ENCODE measurements around the gene FABP2. TPM values are rescaled to one million over a fixed set of nuclear protein-coding genes. Genes with fewer than 3 reads are reported as not detected.
A peak's percentile ranks its signal among the peaks of the same experiment; 100 is the strongest.
"Not testable (repeated sequence)": the region's sequence is repeated elsewhere in the genome, so short reads cannot be mapped to it uniquely, and the experiment has no call there.

The FABP2 gene
- polyA plus RNA-seq, 1 donor (not counting 4 experiments of a cell fraction or from before 2014, with no cell fraction given): not detected

GRCh38 chr4:119364203-119364602 lies 42.3 kb upstream of the FABP2 start:
- dilution Hi-C loops (cut with MboI; ENCODE audit: extremely low pct_ligation_motif_present, low sequenced_read_pairs); H3K27ac ChIP-seq (ENCODE audit: control insufficient read depth, insufficient read depth, low read length); H3K36me3 ChIP-seq (ENCODE audit: control insufficient read depth in 2 of 2, extremely low read depth in 1 of 2, insufficient read depth in 2 of 2, low read length in 2 of 2); H3K4me1 ChIP-seq (ENCODE audit: control insufficient read depth, extremely low read depth, insufficient read depth, low read length); H3K9ac ChIP-seq (ENCODE audit: control insufficient read depth, extremely low read depth, insufficient read depth, low read length); H3K4me3 ChIP-seq (ENCODE audit: control insufficient read depth in 2 of 3, extremely low read depth in 1 of 3, insufficient read depth in 2 of 3, low read depth in 1 of 3, low read length in 3 of 3); H3K9me1 ChIP-seq (ENCODE audit: control insufficient read depth, extremely low read depth, insufficient read depth, low read length); H3K27me3 ChIP-seq (ENCODE audit: control insufficient read depth, extremely low read depth, insufficient read depth, low read length); H3K9me3 ChIP-seq (ENCODE audit: control insufficient read depth, low read depth, low read length); H4K20me1 ChIP-seq (ENCODE audit: control insufficient read depth, extremely low read depth, insufficient read depth, low read length); H3K4me2 ChIP-seq (ENCODE audit: control insufficient read depth, extremely low read depth, insufficient read depth, low read depth, low read length); DNase-seq (ENCODE audit: low read depth, low spot score); H3K79me2 ChIP-seq (ENCODE audit: control insufficient read depth, insufficient read depth, low read length); H2AFZ ChIP-seq (ENCODE audit: control insufficient read depth, low read length): not testable (repeated sequence)
- peak; percentile 20 for FAIRE-seq

GRCh38 chr4:119363372-119363771 lies 41.4 kb upstream of the FABP2 start:
- H3K79me2 ChIP-seq (ENCODE audit: control insufficient read depth, insufficient read depth, low read length); H3K36me3 ChIP-seq (ENCODE audit: control insufficient read depth in 2 of 2, extremely low read depth in 1 of 2, insufficient read depth in 2 of 2, low read length in 2 of 2); H3K9me1 ChIP-seq (ENCODE audit: control insufficient read depth, extremely low read depth, insufficient read depth, low read length); H2AFZ ChIP-seq (ENCODE audit: control insufficient read depth, low read length); H4K20me1 ChIP-seq (ENCODE audit: control insufficient read depth, extremely low read depth, insufficient read depth, low read length); FAIRE-seq; H3K27ac ChIP-seq (ENCODE audit: control insufficient read depth, insufficient read depth, low read length); H3K27me3 ChIP-seq (ENCODE audit: control insufficient read depth, extremely low read depth, insufficient read depth, low read length); H3K4me3 ChIP-seq (ENCODE audit: control insufficient read depth in 2 of 3, extremely low read depth in 1 of 3, insufficient read depth in 2 of 3, low read depth in 1 of 3, low read length in 3 of 3); H3K4me2 ChIP-seq (ENCODE audit: control insufficient read depth, extremely low read depth, insufficient read depth, low read depth, low read length); H3K9ac ChIP-seq (ENCODE audit: control insufficient read depth, extremely low read depth, insufficient read depth, low read length); DNase-seq (ENCODE audit: low read depth, low spot score); H3K4me1 ChIP-seq (ENCODE audit: control insufficient read depth, extremely low read depth, insufficient read depth, low read length); H3K9me3 ChIP-seq (ENCODE audit: control insufficient read depth, low read depth, low read length); dilution Hi-C loops (cut with MboI; ENCODE audit: extremely low pct_ligation_motif_present, low sequenced_read_pairs): not testable (repeated sequence)

GRCh38 chr4:119362413-119362812 lies 40.5 kb upstream of the FABP2 start:
- H3K36me3 ChIP-seq (ENCODE audit: control insufficient read depth in 2 of 2, extremely low read depth in 1 of 2, insufficient read depth in 2 of 2, low read length in 2 of 2); dilution Hi-C loops (cut with MboI; ENCODE audit: extremely low pct_ligation_motif_present, low sequenced_read_pairs); H4K20me1 ChIP-seq (ENCODE audit: control insufficient read depth, extremely low read depth, insufficient read depth, low read length); H2AFZ ChIP-seq (ENCODE audit: control insufficient read depth, low read length); H3K4me2 ChIP-seq (ENCODE audit: control insufficient read depth, extremely low read depth, insufficient read depth, low read depth, low read length); H3K27me3 ChIP-seq (ENCODE audit: control insufficient read depth, extremely low read depth, insufficient read depth, low read length); FAIRE-seq; H3K9me3 ChIP-seq (ENCODE audit: control insufficient read depth, low read depth, low read length); H3K4me1 ChIP-seq (ENCODE audit: control insufficient read depth, extremely low read depth, insufficient read depth, low read length); H3K27ac ChIP-seq (ENCODE audit: control insufficient read depth, insufficient read depth, low read length); H3K9ac ChIP-seq (ENCODE audit: control insufficient read depth, extremely low read depth, insufficient read depth, low read length); H3K9me1 ChIP-seq (ENCODE audit: control insufficient read depth, extremely low read depth, insufficient read depth, low read length); H3K4me3 ChIP-seq (ENCODE audit: control insufficient read depth in 2 of 3, extremely low read depth in 1 of 3, insufficient read depth in 2 of 3, low read depth in 1 of 3, low read length in 3 of 3); H3K79me2 ChIP-seq (ENCODE audit: control insufficient read depth, insufficient read depth, low read length); DNase-seq (ENCODE audit: low read depth, low spot score): not testable (repeated sequence)

- H3K27ac ChIP-seq (ENCODE audit: control insufficient read depth, insufficient read depth, low read length); dilution Hi-C loops (cut with MboI; ENCODE audit: extremely low pct_ligation_motif_present, low sequenced_read_pairs); H3K4me3 ChIP-seq (ENCODE audit: control insufficient read depth in 2 of 3, extremely low read depth in 1 of 3, insufficient read depth in 2 of 3, low read depth in 1 of 3, low read length in 3 of 3); FAIRE-seq; H3K9me1 ChIP-seq (ENCODE audit: control insufficient read depth, extremely low read depth, insufficient read depth, low read length); DNase-seq (ENCODE audit: low read depth, low spot score); H3K4me2 ChIP-seq (ENCODE audit: control insufficient read depth, extremely low read depth, insufficient read depth, low read depth, low read length); H3K9ac ChIP-seq (ENCODE audit: control insufficient read depth, extremely low read depth, insufficient read depth, low read length); H3K36me3 ChIP-seq (ENCODE audit: control insufficient read depth in 2 of 2, extremely low read depth in 1 of 2, insufficient read depth in 2 of 2, low read length in 2 of 2); H3K79me2 ChIP-seq (ENCODE audit: control insufficient read depth, insufficient read depth, low read length); H3K4me1 ChIP-seq (ENCODE audit: control insufficient read depth, extremely low read depth, insufficient read depth, low read length); H2AFZ ChIP-seq (ENCODE audit: control insufficient read depth, low read length); H3K9me3 ChIP-seq (ENCODE audit: control insufficient read depth, low read depth, low read length); H4K20me1 ChIP-seq (ENCODE audit: control insufficient read depth, extremely low read depth, insufficient read depth, low read length); H3K27me3 ChIP-seq (ENCODE audit: control insufficient read depth, extremely low read depth, insufficient read depth, low read length): not testable (repeated sequence)
Observed at GRCh38 chr4:119359873-119360272, 37.9 kb upstream of the FABP2 start.

GRCh38 chr4:119356796-119357195 lies 34.9 kb upstream of the FABP2 start:
- H3K9me1 ChIP-seq (ENCODE audit: control insufficient read depth, extremely low read depth, insufficient read depth, low read length); H3K4me1 ChIP-seq (ENCODE audit: control insufficient read depth, extremely low read depth, insufficient read depth, low read length); dilution Hi-C loops (cut with MboI; ENCODE audit: extremely low pct_ligation_motif_present, low sequenced_read_pairs); H3K79me2 ChIP-seq (ENCODE audit: control insufficient read depth, insufficient read depth, low read length); H3K36me3 ChIP-seq (ENCODE audit: control insufficient read depth in 2 of 2, extremely low read depth in 1 of 2, insufficient read depth in 2 of 2, low read length in 2 of 2); H4K20me1 ChIP-seq (ENCODE audit: control insufficient read depth, extremely low read depth, insufficient read depth, low read length); FAIRE-seq; H2AFZ ChIP-seq (ENCODE audit: control insufficient read depth, low read length); H3K4me2 ChIP-seq (ENCODE audit: control insufficient read depth, extremely low read depth, insufficient read depth, low read depth, low read length); H3K9ac ChIP-seq (ENCODE audit: control insufficient read depth, extremely low read depth, insufficient read depth, low read length); DNase-seq (ENCODE audit: low read depth, low spot score); H3K4me3 ChIP-seq (ENCODE audit: control insufficient read depth in 2 of 3, extremely low read depth in 1 of 3, insufficient read depth in 2 of 3, low read depth in 1 of 3, low read length in 3 of 3); H3K27ac ChIP-seq (ENCODE audit: control insufficient read depth, insufficient read depth, low read length); H3K9me3 ChIP-seq (ENCODE audit: control insufficient read depth, low read depth, low read length); H3K27me3 ChIP-seq (ENCODE audit: control insufficient read depth, extremely low read depth, insufficient read depth, low read length): not testable (repeated sequence)

Data from keratinocyte (primary cell).